Immature natural killer cell (primary cell): ENCODE measurements around the gene CTXN3. TPM values are rescaled to one million over a fixed set of nuclear protein-coding genes. Genes with fewer than 3 reads are reported as not detected.

ENCODE experiments used
- DNase-seq, 3 donors: peaks; one replicate each; pipeline ENCODE4 v3.0.0; 2022; ENCODE audit warnings: mixed read lengths in 1 of 3
- H3K27ac Mint-ChIP-seq, 6 donors: one replicate each; pipeline ENCODE4 v1.8.0; 2020; ENCODE audit warnings: mixed read lengths in 6 of 6, mild to moderate bottlenecking in 5 of 6, inconsistent platforms in 4 of 6, moderate library complexity in 3 of 6
- H3K27me3 Mint-ChIP-seq, 3 donors: one replicate each; pipeline ENCODE4 v1.8.0; 2020 to 2021; ENCODE audit warnings: low read depth in 3 of 3, mild to moderate bottlenecking in 3 of 3, mixed read lengths in 3 of 3, moderate library complexity in 3 of 3, inconsistent platforms in 1 of 3
- H3K36me3 Mint-ChIP-seq, 3 donors: one replicate each; pipeline ENCODE4 v1.8.0; 2020; ENCODE audit warnings: mixed read lengths in 3 of 3, inconsistent platforms in 2 of 3, mild to moderate bottlenecking in 2 of 3
- H3K4me1 Mint-ChIP-seq, 2 donors: one replicate each; pipeline ENCODE4 v1.8.0; 2020; ENCODE audit warnings: inconsistent platforms in 2 of 2, mild to moderate bottlenecking in 2 of 2, mixed read lengths in 2 of 2, moderate library complexity in 1 of 2
- H3K4me3 Mint-ChIP-seq, 5 donors: one replicate each; pipeline ENCODE4 v1.8.0; 2020; ENCODE audit warnings: mild to moderate bottlenecking in 5 of 5, mixed read lengths in 5 of 5, inconsistent platforms in 3 of 5, moderate library complexity in 3 of 5
- H3K9me3 Mint-ChIP-seq, 6 donors: one replicate each; pipeline ENCODE4 v1.8.0; 2020; ENCODE audit warnings: mild to moderate bottlenecking in 6 of 6, mixed read lengths in 6 of 6, inconsistent platforms in 4 of 6, moderate library complexity in 3 of 6
- polyA plus RNA-seq, 3 donors: library from polyadenylated mRNA; unstranded; fragments of 300-500 nt; fragmentation: Illumina TruSeq; gene quantifications; one replicate each; pipeline ENCODE4 v1.2.3, GENCODE V29; 2021

Gene CTXN3
- polyA plus RNA-seq: not detected

- H3K27ac Mint-ChIP-seq: no peak within 1 kb of the TSS
- H3K27me3 Mint-ChIP-seq: peaks cover 0 to 8% (median 2%) of the 10 kb centered on the region in 3 donors
- DNase-seq: no peak
- no peak within 1 kb of the TSS for H3K4me3 Mint-ChIP-seq
- H3K4me1 Mint-ChIP-seq: no peaks in the 10 kb centered on the region
- no peaks in the 10 kb centered on the region for H3K9me3 Mint-ChIP-seq
- no peaks in the 10 kb centered on the region for H3K36me3 Mint-ChIP-seq
These were observed at the start of gene CTXN3 for GRCh38 chr5:127649018-127649439. CTXN3 (plus strand) TSS chr5:127649082; CDS start chr5:127657522, 8,440 bp downstream.

- peaks cover 0 to 2% (median 0%) of the 10 kb centered on the region in 6 donors for H3K9me3 Mint-ChIP-seq
- H3K36me3 Mint-ChIP-seq: no peaks in the 10 kb centered on the region
- H3K27ac Mint-ChIP-seq: no peak overlapping the region
- H3K4me1 Mint-ChIP-seq: peaks cover 0 to 5% of the 10 kb centered on the region in 2 donors
- DNase-seq: no peak
- peaks cover 0 to 2% (median 0%) of the 10 kb centered on the region in 3 donors for H3K27me3 Mint-ChIP-seq
- no peak overlapping the region for H3K4me3 Mint-ChIP-seq
These were observed 49.6 kb upstream of the CTXN3 start for GRCh38 chr5:127599320-127599719.

GRCh38 chr5:127599847-127600246 is 49.0 kb upstream of the CTXN3 start:
- H3K27ac Mint-ChIP-seq: no peak overlapping the region

GRCh38 chr5:127601111-127601510 is 47.8 kb upstream of the CTXN3 start:
- Mint-ChIP-seq H3K27me3 (peaks cover 0 to 2% (median 2%) of the 10 kb centered on the region in 3 donors), H3K4me3 (no peak overlapping the region), H3K36me3 (no peaks in the 10 kb centered on the region), H3K4me1 (peaks cover 0 to 5% of the 10 kb centered on the region in 2 donors), H3K9me3 (peaks cover 0 to 2% (median 0%) of the 10 kb centered on the region in 6 donors), H3K27ac (no peak overlapping the region)
- no peak for DNase-seq

More at GRCh38 chr5:127599847-127600246, 49.0 kb upstream of the CTXN3 start:
- Mint-ChIP-seq H3K36me3 (no peaks in the 10 kb centered on the region), H3K9me3 (peaks cover 0 to 2% (median 0%) of the 10 kb centered on the region in 6 donors), H3K27me3 (peaks cover 0 to 2% (median 0%) of the 10 kb centered on the region in 3 donors), H3K4me1 (peaks cover 0 to 5% of the 10 kb centered on the region in 2 donors), H3K4me3 (no peak overlapping the region)
- DNase-seq: no peak

GRCh38 chr5:127601601-127602000 is 47.3 kb upstream of the CTXN3 start:
- H3K27me3 Mint-ChIP-seq: peaks cover 0 to 2% (median 2%) of the 10 kb centered on the region in 3 donors
- H3K27ac Mint-ChIP-seq: no peak overlapping the region
- peaks cover 0 to 5% of the 10 kb centered on the region in 2 donors for H3K4me1 Mint-ChIP-seq
- no peak overlapping the region for H3K4me3 Mint-ChIP-seq
- no peaks in the 10 kb centered on the region for H3K36me3 Mint-ChIP-seq
- no peak for DNase-seq
- H3K9me3 Mint-ChIP-seq: peaks cover 0 to 2% (median 0%) of the 10 kb centered on the region in 6 donors

GRCh38 chr5:127602481-127602880 is 46.4 kb upstream of the CTXN3 start:
- Mint-ChIP-seq H3K27me3 (peaks cover 0 to 2% (median 2%) of the 10 kb centered on the region in 3 donors), H3K9me3 (peaks cover 0 to 2% (median 0%) of the 10 kb centered on the region in 6 donors), H3K27ac (no peak overlapping the region), H3K36me3 (no peaks in the 10 kb centered on the region), H3K4me1 (peaks cover 0 to 5% of the 10 kb centered on the region in 2 donors), H3K4me3 (no peak overlapping the region)
- DNase-seq: no peak

- peak overlapping the region in 1 of 6 donors; percentile 6 for H3K27ac Mint-ChIP-seq
- H3K27me3 Mint-ChIP-seq: peaks cover 0 to 2% (median 2%) of the 10 kb centered on the region in 3 donors
- no peak for DNase-seq
- H3K9me3 Mint-ChIP-seq: peaks cover 0 to 2% (median 0%) of the 10 kb centered on the region in 6 donors
- H3K4me1 Mint-ChIP-seq: peaks cover 0 to 5% of the 10 kb centered on the region in 2 donors
- no peak overlapping the region for H3K4me3 Mint-ChIP-seq
- no peaks in the 10 kb centered on the region for H3K36me3 Mint-ChIP-seq
These were observed 45.7 kb upstream of the CTXN3 start for GRCh38 chr5:127602896-127603844.

GRCh38 chr5:127608077-127608660 is 40.7 kb upstream of the CTXN3 start:
- peaks cover 0 to 2% (median 2%) of the 10 kb centered on the region in 3 donors for H3K27me3 Mint-ChIP-seq

GRCh38 chr5:127609011-127609410 is 39.9 kb upstream of the CTXN3 start:
- H3K27me3 Mint-ChIP-seq: peaks cover 0 to 2% (median 2%) of the 10 kb centered on the region in 3 donors
- H3K9me3 Mint-ChIP-seq: peaks cover 0 to 2% (median 0%) of the 10 kb centered on the region in 6 donors
- H3K27ac Mint-ChIP-seq: no peak overlapping the region
- H3K4me3 Mint-ChIP-seq: no peak overlapping the region
- H3K4me1 Mint-ChIP-seq: no peaks in the 10 kb centered on the region
- H3K36me3 Mint-ChIP-seq: no peaks in the 10 kb centered on the region
- DNase-seq: no peak

More at GRCh38 chr5:127608077-127608660, 40.7 kb upstream of the CTXN3 start:
- DNase-seq: no peak
- no peaks in the 10 kb centered on the region for H3K36me3 Mint-ChIP-seq
- peaks cover 0 to 2% (median 0%) of the 10 kb centered on the region in 6 donors for H3K9me3 Mint-ChIP-seq
- no peak overlapping the region for H3K27ac Mint-ChIP-seq
- no peak overlapping the region for H3K4me3 Mint-ChIP-seq
- peaks cover 0 to 5% of the 10 kb centered on the region in 2 donors for H3K4me1 Mint-ChIP-seq

- Mint-ChIP-seq H3K36me3 (no peaks in the 10 kb centered on the region), H3K27ac (no peak overlapping the region), H3K9me3 (peaks cover 0 to 2% (median 0%) of the 10 kb centered on the region in 6 donors), H3K27me3 (peaks cover 0 to 2% (median 2%) of the 10 kb centered on the region in 3 donors), H3K4me3 (no peak overlapping the region), H3K4me1 (no peaks in the 10 kb centered on the region)
- DNase-seq: no peak
These were observed 38.9 kb upstream of the CTXN3 start for GRCh38 chr5:127609957-127610356.

- H3K4me1 Mint-ChIP-seq: no peaks in the 10 kb centered on the region
- peaks cover 0 to 2% (median 0%) of the 10 kb centered on the region in 6 donors for H3K9me3 Mint-ChIP-seq
- no peak overlapping the region for H3K4me3 Mint-ChIP-seq
- peaks cover 0 to 2% (median 1%) of the 10 kb centered on the region in 3 donors for H3K27me3 Mint-ChIP-seq
- H3K36me3 Mint-ChIP-seq: no peaks in the 10 kb centered on the region
- H3K27ac Mint-ChIP-seq: no peak overlapping the region
- no peak for DNase-seq
These were observed 36.3 kb upstream of the CTXN3 start for GRCh38 chr5:127612441-127613141.

- H3K4me3 Mint-ChIP-seq: no peak overlapping the region
These were observed 33.0 kb upstream of the CTXN3 start for GRCh38 chr5:127615916-127616315.

GRCh38 chr5:127619908-127620479 is 28.9 kb upstream of the CTXN3 start:
- Mint-ChIP-seq H3K27ac (no peak overlapping the region), H3K4me3 (no peak overlapping the region), H3K27me3 (peaks cover 0 to 3% (median 0%) of the 10 kb centered on the region in 3 donors), H3K9me3 (peaks cover 0 to 5% (median 0%) of the 10 kb centered on the region in 6 donors), H3K4me1 (no peaks in the 10 kb centered on the region), H3K36me3 (no peaks in the 10 kb centered on the region)
- DNase-seq: no peak

More at GRCh38 chr5:127615916-127616315, 33.0 kb upstream of the CTXN3 start:
- Mint-ChIP-seq H3K4me1 (no peaks in the 10 kb centered on the region), H3K27me3 (peaks cover 0 to 2% (median 1%) of the 10 kb centered on the region in 3 donors), H3K36me3 (no peaks in the 10 kb centered on the region), H3K27ac (no peak overlapping the region), H3K9me3 (peaks cover 0 to 2% (median 0%) of the 10 kb centered on the region in 6 donors)
- no peak for DNase-seq
